Muscle layer of duodenum (tissue), 2 donors: ENCODE data around the gene TBC1D14.

Experiments
- H3K27ac ChIP-seq: one replicate; pipeline ENCODE4 v1.7.0; 2013; ENCODE audit warnings: mild to moderate bottlenecking, low read length
- H3K27me3 ChIP-seq: one replicate; pipeline ENCODE4 v1.7.0; 2013; ENCODE audit warnings: low read depth, mild to moderate bottlenecking, control low read depth, low read length
- H3K36me3 ChIP-seq, 2 donors: one replicate each; pipeline ENCODE4 v1.7.0; 2013; ENCODE audit warnings: low read length in 2 of 2, control low read depth in 1 of 2, mild to moderate bottlenecking in 1 of 2; ENCODE audit not compliant: insufficient read depth in 2 of 2, control insufficient read depth in 1 of 2
- H3K4me1 ChIP-seq, 2 donors: one replicate each; pipeline ENCODE4 v1.7.0; 2013; ENCODE audit warnings: low read length in 2 of 2, mild to moderate bottlenecking in 2 of 2, control low read depth in 1 of 2, moderate library complexity in 1 of 2; ENCODE audit not compliant: insufficient read depth in 2 of 2, control insufficient read depth in 1 of 2
- H3K4me3 ChIP-seq, 2 donors: one replicate each; pipeline ENCODE4 v1.7.0; 2013; ENCODE audit warnings: low read length in 2 of 2, low read depth in 1 of 2, mild to moderate bottlenecking in 1 of 2
- H3K9me3 ChIP-seq, 2 donors: one replicate each; pipeline ENCODE4 v1.7.0; 2013; ENCODE audit warnings: low read length in 2 of 2, control low read depth in 1 of 2, mild to moderate bottlenecking in 1 of 2; ENCODE audit not compliant: control insufficient read depth in 1 of 2
- donor health status: healthy.

Gene TBC1D14

DNA sequence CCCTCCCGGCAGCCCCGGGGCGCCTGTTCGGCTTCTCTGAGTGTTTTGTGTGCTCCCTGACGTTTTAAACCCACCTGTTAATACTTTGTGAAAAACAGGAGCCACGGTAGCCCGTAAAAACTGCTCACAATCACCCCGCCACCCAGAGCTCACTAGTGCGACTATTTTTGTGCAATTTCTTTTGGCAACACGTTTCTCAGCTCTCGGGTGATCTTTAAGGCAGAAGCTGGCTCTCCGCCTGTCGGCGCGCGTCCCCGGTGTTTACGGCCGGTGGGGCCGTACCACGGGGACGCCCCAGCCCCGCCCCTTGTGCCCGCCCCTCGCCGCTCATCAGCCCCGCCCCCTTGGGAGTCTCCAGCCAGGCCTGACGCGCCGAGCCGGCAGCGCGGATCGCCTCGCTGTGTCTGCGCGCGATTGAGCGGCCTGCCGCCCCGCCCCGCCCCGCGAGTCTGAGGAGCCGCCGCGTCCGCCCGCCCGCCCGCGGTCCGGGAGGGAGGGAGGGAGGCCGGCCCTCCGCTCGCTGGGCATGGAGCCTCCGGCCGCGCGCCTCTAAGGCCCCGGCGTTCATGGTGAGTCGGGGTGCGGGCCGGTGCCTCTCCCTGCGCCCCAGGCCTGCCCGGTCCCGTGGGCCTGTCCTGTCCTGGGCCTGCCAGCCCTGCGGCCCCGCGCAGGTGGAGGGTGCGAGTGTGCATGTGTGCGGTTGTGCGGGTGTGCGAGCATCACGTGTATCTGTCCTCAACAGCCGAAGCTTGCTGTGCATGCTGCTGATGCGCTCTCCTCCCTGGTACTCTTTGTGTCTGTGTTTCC lies 77.4 kb downstream of the TBC1D14 start:
- Histone ChIP-seq H3K4me1 (peaks cover 6 to 58% of the 10 kb centered on the region in 2 donors), H3K36me3 (peaks cover 0 to 5% of the 10 kb centered on the region in 2 donors), H3K4me3 (peak overlapping the region; percentile 80 to 94), H3K27ac (peak overlapping the region; percentile 93), H3K27me3 (no peaks in the 10 kb centered on the region), H3K9me3 (no peaks in the 10 kb centered on the region)

DNA sequence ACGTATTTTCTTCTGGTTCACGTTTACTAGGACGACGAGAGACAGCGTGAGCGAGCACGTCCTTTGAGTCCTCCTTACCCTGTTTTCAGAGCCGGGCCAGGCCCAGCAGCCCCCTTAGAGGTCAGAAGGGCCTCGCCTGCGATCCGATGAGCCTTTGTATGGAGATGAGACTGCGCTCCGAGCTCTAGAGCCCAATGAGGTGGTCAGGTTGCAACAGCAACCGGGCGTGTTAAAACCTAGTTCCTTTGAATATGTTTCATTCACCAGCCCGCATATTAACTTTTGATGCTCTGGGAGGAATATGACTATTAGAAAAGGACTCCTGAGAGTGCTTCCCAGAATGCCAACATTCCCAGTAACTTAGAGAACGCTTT lies 77.9 kb downstream of the TBC1D14 start:
- Histone ChIP-seq H3K27ac (peak overlapping the region; percentile 78), H3K4me1 (peaks cover 6 to 63% of the 10 kb centered on the region in 2 donors)

DNA sequence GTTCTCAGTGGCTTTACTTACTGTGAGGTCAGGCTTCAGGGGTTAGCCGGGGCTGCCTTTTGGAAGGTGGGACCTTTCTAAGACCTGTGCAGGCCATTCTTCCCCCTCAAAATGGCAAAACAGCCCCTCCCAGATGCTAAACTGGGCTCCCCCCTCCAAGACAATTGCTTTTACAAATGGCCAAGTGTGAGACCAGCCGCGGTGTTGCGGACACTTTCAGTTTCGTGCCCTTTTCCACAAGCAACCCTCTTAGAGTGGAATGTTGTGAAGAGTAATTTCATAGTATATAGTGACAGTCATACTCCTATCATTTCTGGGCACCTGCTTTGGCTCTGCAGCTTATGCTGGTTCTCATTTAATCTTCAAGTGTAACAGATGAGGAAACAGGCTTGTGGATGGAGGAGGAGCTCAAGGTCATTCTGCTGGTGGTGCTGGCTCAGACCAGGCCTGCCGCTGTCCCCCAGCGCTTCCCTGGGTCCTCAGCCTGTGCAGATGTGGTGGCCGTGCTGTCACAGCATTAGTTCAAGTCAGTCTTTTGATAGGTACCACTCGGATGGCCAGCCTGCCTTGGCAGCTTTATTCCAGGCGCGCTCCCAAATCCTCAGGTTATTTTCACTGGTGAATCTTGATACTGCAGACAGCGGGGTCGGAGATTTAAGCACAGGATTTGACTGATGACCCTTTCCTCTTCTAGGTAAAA lies 78.5 kb downstream of the TBC1D14 start:
- Histone ChIP-seq H3K36me3 (peaks cover 0 to 5% of the 10 kb centered on the region in 2 donors), H3K9me3 (no peaks in the 10 kb centered on the region), H3K27me3 (no peaks in the 10 kb centered on the region), H3K4me1 (peaks cover 6 to 66% of the 10 kb centered on the region in 2 donors), H3K27ac (peak overlapping the region; percentile 78), H3K4me3 (peak overlapping the region; percentile 80 to 94)

More for the DNA sequence above, 77.9 kb downstream of the TBC1D14 start:
- Histone ChIP-seq H3K36me3 (peaks cover 0 to 5% of the 10 kb centered on the region in 2 donors), H3K4me3 (peak overlapping the region; percentile 80 to 94), H3K9me3 (no peaks in the 10 kb centered on the region), H3K27me3 (no peaks in the 10 kb centered on the region)

DNA sequence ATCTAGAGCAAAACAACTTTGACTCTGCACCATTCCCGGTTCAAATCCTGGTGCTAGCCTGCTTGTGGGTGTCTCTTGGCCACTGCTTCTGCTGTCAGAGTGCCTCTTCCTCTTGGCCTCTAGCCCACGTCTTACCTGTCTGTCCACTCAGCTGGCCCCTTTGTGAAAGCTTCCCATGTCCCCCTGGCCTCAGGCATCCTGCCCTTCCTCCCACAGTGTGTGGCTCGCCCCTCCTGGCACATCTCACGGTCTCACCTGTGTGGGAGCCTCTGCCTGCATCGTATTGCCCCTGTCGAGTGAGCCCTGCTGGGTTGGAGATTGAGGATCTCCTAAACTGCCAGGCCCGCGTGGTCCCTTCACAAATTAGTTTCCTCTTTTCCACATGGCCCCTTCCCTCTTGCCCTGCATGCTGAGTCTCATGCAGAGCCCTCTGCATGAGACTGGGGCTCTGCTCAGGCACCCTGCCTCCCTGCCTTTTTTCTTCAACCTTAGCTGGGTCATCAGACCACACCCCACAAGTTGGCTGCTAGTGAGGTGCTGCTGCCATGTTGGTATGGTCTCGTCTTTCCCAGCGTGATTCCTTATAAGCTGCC lies 79.8 kb downstream of the TBC1D14 start:
- Histone ChIP-seq H3K27me3 (no peaks in the 10 kb centered on the region), H3K36me3 (peaks cover 0 to 5% of the 10 kb centered on the region in 2 donors), H3K9me3 (no peaks in the 10 kb centered on the region), H3K4me1 (peaks cover 6 to 64% of the 10 kb centered on the region in 2 donors), H3K27ac (no peak overlapping the region), H3K4me3 (no peak overlapping the region)

DNA sequence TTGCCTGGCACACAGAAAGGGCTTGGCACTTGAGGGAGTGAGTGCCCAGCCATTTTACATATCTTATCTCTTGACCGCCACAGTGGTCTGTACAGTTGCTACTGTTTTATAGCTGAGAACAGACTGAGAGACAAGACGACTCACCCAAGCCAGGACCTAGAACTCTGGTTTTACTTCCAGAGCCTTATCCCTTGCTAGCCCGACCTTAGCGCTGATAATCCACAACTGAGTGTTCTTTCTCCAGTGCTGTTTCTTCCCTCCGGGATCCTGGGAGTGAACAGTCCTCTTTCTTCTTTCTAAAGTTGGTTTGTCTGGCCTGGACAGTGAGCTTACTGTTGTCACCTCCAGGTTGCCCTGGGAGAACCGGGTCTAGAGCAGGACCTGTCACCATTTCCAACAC lies 81.0 kb downstream of the TBC1D14 start:
- H3K27me3 ChIP-seq, result no peaks in the 10 kb centered on the region
- peaks cover 6 to 52% of the 10 kb centered on the region in 2 donors for H3K4me1 ChIP-seq
- peaks cover 0 to 13% of the 10 kb centered on the region in 2 donors for H3K36me3 ChIP-seq
- no peaks in the 10 kb centered on the region for H3K9me3 ChIP-seq
- no peak overlapping the region for H3K27ac ChIP-seq
- no peak overlapping the region for H3K4me3 ChIP-seq

DNA sequence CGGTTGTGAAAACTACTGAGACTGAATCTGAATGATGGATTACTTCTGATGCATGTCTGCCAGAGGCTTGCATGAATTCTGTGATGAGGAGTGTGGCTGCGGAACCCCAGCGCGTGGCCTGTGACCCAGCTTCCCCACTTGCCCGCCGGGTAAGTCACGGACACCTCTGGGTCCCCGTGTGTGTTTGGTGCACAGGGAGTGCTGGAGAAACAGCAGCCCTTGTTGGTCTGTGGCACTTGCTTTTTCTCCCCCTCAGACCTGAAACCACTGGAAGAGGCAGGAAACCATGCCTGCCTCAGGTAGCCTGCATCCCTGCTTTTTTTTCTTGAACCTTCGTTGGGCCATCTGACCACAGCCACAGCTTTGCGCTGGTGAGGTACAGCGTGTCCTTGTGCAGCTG lies 81.6 kb downstream of the TBC1D14 start:
- H3K27ac ChIP-seq, result no peak overlapping the region
- no peak overlapping the region for H3K4me3 ChIP-seq
- H3K27me3 ChIP-seq, result no peaks in the 10 kb centered on the region
- peaks cover 3 to 14% of the 10 kb centered on the region in 2 donors for H3K36me3 ChIP-seq
- no peaks in the 10 kb centered on the region for H3K9me3 ChIP-seq
- peaks cover 6 to 47% of the 10 kb centered on the region in 2 donors for H3K4me1 ChIP-seq

DNA sequence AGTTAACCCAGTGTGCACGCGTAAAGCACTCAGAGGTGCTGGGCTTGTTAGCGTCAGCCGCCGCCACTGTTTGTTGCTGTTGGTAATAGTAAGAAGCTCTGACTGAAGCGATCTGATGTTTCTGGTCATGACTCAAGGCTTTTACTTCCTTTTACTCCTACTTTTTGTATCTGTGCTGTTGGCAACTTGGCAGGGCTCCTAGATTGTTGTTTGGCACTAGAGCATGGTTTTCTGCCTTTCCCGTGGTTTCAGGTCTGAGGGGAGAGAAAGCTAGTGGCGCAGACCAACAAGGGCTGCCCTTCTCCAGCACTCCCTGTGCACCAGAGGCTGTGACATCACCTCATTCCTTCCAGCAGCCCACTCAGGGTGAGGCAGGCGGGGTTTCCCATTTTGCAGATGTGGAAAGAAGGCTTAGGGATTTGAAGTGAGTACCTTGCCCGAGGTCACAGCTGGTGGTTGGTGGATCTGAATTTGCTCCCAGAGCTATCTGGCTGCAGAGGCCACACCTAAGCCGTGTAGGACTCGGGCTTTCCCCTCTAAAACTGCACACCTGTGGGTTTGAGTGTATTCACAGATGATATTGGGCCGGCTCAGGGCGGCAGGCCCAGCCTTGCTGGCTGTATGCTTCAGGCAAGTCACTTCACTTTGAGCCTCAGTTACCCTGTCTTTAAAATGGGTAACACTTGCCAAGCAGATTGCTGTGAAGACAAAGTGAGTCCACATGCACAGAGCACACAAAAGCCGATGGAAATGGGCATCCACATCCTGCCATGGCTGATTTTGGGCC lies 82.3 kb downstream of the TBC1D14 start:
- Histone ChIP-seq H3K9me3 (no peaks in the 10 kb centered on the region), H3K36me3 (peaks cover 10 to 16% of the 10 kb centered on the region in 2 donors), H3K27me3 (no peaks in the 10 kb centered on the region), H3K4me3 (no peak overlapping the region), H3K27ac (no peak overlapping the region), H3K4me1 (peaks cover 6 to 46% of the 10 kb centered on the region in 2 donors)

DNA sequence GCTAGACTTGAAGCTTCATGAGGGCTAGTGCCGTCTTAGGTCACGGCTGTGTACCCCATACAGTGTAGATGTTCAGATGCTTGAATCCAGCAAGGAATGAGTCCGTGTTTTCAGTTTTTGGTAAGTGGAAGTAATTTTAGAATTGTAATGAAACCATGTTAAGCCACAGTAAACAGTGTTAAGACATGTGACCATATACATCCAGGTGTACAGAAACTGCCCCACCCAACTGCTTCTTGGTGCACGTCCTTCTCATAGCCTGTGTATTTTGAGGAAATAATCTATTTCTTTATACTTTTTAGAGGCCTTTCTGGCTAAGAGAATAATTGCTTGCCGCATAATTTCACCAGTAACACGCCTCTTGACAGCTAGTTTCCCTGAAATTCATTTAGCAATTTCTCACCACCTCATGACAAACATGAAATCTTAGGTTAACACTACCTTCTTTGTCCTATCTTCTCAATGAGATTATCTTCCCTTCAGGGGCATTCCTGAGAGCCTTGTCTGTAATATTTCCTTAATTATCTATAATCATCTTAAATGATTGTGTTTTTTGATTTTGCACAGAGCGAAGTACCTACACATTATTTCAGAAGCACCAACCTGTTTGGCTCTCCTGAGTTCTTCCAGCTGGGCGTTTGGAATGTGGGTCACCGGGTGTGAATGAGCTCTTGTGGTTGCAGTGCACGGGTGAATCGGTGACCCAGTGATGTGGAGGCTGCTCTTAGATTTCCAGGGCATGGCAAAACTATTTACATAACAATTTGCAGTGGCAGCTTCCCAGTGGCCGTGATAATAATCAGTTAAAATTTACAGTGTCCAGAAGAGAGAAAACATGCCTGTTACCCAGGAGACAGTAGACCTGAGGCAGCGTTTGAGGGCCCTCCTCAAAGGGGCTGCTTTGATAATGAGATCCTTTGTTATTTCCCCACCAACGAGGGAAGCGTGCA lies 83.4 kb downstream of the TBC1D14 start:
- H3K36me3 ChIP-seq, result peaks cover 12 to 20% of the 10 kb centered on the region in 2 donors
- no peaks in the 10 kb centered on the region for H3K9me3 ChIP-seq
- no peak overlapping the region for H3K27ac ChIP-seq
- no peaks in the 10 kb centered on the region for H3K27me3 ChIP-seq
- H3K4me1 ChIP-seq, result peaks cover under 1 to 44% of the 10 kb centered on the region in 2 donors
- H3K4me3 ChIP-seq, result no peak overlapping the region

DNA sequence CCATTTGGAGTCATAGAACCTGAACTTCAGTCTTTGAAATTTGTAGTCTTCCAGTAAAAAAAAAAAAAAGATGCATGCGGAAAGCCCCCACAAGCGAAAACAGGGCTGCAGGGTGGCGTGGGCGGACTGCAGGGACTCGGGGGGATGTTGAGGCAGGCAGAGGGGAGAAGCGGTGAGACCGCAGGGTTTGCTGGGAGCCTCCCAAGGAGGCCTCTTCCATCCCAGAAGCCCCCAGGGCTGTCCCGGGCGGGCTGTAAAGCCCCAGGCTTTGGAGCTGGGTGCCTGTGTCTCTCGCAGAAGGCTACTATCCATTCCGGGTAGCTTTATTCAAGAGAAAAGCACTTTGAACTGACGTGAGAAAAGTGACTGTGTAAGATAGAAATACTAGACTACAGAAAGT lies 86.9 kb downstream of the TBC1D14 start:
- Histone ChIP-seq H3K27me3 (no peaks in the 10 kb centered on the region), H3K4me3 (no peak overlapping the region), H3K4me1 (peaks cover 0 to 15% of the 10 kb centered on the region in 2 donors), H3K9me3 (no peaks in the 10 kb centered on the region), H3K27ac (no peak overlapping the region), H3K36me3 (peaks cover 41 to 49% of the 10 kb centered on the region in 2 donors)
